NCI-H1105 treated with DMSO at 0.1 percent for 48 hours (cell line): ENCODE measurements around the gene SELENOM.
"Not testable (repeated sequence)": the region's sequence is repeated elsewhere in the genome, so short reads cannot be mapped to it uniquely, and the experiment has no call there.

ENCODE experiments used
- DNase-seq: peaks from one replicate; lab custom pipeline; 2025; lab: John Stamatoyannopoulos, UW

The SELENOM gene

DNA sequence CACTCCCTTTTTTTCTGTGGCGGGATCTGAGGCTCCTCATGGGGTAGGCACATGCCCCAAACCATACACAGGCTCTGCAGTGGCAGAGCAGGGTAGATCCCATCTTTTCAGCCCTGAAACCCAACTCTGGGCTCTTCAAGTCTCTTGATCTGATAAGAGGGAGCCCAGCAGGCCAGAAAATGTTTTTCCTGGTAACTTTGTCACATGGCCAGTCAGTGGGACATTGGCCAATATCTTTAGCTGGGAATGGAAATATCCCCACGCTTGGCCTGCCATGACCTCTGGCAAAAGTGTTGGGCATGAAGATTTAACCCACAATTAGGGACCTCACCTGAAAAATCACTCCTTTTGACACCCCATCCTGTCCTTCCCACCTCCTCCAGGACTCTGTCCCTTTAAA lies 23.5 kb upstream of the SELENOM start:
- DNase-seq, result no peak

DNA sequence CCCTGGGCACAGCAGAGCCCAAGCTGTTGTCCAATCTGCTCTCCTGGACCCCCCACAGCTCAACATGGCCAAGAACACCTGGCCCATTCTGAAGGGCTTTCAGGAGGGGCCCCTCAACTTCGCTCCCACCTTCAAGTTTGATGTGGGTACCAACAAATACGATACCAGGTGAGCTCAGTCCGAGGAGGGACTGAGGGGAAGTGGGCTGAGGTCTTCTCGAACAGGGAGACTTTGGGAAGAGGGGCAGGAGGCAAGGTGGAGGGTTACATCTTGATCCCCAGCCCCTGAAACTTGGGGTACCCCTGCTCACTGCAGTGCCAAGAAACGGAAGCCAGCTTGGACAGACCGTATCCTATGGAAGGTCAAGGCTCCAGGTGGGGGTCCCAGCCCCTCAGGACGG lies 20.8 kb upstream of the SELENOM start:
- no peak for DNase-seq

DNA sequence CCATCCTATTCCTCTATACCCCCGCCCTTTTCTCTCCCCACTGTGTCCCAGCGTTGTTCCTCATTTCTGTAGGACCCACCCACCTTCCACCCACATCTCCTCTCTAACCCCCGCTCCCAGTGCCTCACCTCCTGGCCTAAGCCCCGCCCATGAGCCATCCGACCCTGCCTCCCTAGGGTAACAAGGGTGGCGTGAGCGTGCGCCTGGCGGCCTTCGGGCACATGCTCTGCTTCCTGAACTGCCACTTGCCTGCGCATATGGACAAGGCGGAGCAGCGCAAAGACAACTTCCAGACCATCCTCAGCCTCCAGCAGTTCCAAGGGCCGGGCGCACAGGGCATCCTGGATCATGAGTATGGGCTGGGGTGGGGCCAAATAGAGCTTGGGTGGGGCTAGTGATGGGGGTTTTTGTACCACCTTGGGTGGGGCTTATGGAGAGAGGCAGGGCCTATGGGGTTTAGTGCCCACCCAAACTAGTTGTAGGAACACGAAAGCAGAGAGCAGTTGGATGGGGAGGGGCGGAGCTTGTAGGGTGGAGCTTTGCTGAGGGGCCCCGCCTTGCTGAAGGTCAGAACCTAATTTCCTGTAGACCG lies 19.9 kb upstream of the SELENOM start:
- DNase-seq, result no peak

DNA sequence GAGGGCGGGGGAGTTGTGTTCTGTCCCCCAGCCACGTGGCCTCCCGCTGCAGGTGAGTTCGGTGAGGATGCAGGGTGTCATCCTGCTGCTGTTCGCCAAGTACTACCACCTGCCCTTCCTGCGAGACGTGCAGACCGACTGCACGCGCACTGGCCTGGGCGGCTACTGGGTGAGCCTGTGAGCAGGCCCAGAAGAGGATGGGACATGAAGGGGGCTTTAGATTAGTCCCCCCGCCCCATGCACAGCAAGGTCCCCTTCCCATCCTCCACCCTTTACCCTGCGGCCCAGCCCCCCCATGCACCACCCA lies 19.5 kb upstream of the SELENOM start:
- no peak for DNase-seq

DNA sequence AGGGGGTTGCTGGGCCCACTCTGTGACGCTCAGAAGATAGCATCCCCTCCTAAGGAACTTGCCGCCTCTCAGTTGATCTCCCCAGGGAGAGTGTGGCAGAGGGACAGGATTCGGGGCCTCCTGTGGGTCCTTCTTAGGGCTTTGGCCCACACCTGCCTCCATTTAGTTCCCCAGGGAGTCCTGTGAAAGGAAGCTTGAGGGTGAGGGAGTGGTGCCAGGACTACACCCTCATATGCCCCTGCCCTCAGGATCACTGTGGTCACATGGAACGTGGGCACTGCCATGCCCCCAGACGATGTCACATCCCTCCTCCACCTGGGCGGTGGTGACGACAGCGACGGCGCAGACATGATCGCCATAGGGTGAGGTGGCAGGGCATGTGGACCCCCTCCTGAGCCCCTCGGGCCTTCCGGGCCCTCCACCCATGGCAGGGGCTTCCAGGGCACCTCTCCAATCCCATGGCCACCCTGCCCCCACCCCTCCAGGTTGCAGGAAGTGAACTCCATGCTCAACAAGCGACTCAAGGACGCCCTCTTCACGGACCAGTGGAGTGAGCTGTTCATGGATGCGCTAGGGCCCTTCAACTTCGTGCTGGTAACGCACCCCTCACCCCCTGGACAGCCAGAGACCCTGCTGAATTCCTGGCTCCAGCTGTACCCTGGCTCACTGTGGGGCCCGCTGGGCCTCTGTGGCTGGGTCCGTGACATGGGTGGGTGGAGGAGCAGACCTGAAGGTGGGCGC lies 18.9 kb upstream of the SELENOM start:
- no peak for DNase-seq

DNA sequence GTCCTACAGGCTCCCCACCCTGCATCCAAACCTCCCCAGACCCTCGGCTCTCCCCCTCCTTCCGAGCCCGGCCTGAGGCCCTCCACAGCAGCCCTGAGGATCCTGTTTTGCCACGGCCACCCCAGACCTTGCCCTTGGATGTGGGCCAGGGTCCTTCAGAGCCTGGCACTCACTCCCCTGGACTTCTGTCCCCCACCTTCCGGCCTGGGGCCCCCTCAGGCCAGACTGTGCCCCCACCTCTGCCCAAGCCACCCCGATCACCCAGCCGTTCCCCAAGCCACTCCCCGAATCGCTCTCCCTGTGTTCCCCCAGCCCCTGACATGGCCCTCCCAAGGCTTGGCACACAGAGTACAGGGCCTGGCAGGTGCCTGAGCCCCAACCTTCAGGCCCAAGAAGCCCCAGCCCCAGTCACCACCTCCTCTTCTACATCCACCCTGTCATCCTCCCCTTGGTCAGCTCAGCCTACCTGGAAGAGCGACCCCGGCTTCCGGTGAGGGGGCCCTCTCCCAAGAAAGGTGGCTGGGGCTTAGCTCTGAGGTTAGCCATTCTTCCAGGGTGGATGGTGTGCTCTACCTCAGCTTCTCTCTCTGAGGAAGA lies 18.3 kb upstream of the SELENOM start:
- no peak for DNase-seq

DNA sequence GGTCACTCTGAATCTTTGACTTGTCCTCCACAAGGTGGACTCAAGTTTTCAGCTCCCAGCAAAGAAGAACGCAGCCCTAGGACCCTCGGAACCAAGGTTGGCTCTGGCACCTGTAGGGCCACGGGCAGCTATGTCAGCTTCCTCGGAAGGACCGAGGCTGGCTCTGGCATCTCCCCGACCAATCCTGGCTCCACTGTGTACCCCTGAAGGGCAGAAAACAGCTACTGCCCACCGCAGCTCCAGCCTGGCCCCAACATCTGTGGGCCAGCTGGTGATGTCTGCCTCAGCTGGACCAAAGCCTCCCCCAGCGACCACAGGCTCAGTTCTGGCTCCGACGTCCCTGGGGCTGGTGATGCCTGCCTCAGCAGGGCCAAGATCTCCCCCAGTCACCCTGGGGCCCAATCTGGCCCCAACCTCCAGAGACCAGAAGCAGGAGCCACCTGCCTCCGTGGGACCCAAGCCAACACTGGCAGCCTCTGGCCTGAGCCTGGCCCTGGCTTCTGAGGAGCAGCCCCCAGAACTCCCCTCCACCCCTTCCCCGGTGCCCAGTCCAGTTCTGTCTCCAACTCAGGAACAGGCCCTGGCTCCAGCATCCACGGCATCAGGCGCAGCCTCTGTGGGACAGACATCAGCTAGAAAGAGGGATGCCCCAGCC lies 17.6 kb upstream of the SELENOM start:
- DNase-seq, result no peak

DNA sequence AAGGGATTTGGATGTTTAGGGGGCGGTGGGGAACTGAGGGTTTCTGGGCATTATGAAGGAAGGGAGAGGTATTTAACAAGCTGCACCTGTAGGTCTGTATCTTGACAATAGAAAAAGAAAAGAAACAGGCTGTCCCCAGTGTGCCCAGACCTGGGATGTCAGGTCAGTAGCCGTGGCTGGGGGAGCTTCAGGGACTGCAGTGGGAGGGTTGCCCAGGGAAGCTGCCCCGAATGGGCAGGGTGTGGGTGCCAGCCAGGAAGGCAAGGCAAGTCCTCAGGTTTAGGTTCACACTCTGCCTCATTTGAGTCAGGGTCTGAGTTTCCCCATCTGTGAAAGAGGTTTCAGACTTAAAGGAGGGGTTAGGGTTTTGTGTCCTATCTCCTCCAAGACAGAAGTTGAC lies 16.9 kb upstream of the SELENOM start:
- no peak for DNase-seq

DNA sequence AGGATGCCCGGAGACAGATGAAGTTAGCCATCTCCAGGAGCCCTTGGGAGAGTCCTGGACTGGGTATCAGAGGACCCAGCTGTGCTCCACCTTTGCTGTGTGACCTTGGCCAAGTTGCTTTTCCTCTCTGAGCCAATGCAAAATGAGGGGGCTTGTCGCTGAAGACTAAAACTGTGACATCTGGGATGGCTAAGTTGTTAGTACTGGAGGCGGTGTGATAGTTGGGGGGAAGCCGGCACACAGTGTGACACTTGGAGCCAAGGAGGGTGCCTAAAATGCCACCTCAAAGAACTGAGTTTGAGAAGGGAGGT lies 15.9 kb upstream of the SELENOM start:
- DNase-seq, result no peak

DNA sequence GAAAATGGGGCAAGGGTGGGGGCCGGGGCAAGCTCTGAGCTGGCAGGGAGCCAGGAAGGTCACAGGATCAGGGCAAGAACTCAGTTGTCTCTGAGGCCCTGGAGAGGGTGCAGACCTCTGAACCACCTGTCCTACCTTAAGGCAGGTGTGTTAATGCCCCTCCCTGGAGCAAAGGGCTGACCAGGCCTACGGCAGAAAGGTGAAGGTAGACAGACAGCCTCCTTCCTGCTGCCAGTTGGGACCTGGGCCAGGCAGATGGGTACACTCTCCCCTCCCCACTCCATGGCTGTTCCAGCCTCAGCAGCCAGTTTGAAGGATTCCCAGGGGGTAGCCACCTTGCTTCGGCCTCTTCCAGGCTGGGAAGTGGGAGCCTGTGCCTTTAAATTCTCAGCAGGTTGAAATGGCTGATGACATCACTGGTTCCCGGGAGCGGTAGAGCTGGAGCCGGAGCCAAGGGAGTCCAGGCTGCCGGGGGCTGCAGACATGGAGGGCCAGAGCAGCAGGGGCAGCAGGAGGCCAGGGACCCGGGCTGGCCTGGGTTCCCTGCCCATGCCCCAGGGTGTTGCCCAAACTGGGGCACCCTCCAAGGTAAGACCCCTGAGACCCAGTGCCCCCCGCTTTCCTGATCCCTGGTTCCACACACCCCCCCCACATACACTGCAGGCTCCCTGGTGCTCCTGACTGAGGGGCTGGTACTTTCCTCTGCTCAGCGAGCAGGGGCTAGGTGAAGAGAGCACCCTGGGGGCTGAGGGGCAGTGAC lies 15.3 kb upstream of the SELENOM start, which contains the start of gene INPP5J:
TSS of gene INPP5J (plus strand) at position 435 of the 760 bp plus-strand sequence. CDS start at position 484, 49 bp downstream.
- DNase-seq, result peak; percentile 80

DNA sequence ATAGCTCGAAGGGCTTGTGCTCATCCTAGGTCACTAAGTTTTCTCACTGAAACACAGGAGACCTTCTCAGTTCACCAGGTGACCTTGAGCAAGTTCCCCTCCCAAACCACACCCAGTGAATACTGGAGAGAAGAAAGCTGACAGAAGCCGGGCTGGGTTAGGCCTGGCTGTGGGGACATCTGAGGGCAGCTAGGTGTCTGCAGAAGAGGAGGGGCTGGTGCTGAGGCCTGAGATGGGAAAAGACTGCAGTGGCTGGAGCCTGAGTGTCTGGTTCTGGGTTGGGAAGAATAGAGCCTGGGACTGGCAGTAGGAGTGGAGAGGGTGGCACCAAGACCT lies 14.8 kb upstream of the SELENOM start:
- no peak for DNase-seq

DNA sequence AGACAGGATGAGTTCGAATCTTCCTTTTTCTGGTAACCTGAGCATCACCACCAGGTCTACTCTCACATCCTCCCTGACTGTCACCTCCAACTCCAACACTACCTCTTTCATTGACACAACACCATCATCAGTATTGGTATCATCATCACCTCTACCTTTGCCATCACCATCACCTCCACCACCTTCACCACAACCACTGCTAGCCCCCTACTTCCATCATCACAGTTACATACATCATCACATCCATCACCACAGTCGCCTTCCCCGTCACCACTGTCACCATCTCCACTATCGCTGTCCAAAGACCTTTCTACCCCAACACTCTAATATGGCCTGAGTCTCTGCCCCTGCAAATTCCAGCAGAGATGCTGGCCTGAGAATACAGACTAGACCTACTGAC lies 14.0 kb upstream of the SELENOM start:
- DNase-seq, result no peak

DNA sequence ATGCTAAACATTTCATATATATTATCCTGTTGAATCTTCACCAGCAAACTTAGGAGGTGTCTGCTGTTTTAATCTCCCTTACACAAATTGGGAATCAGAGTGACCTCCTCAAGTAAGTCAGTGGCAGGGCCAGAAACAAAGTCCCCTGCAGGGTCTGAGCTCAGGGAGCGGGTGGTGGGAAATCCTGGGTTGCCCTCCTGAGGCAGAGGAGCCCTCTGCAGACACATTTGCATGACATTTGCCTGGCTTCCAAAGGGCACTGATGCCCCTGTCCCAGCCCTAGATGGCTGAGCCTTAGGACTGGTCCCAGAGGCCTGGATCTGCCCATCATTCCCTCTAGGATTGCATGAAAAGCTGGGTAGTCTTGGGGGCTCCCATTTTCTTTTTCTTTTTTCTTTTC lies 13.3 kb upstream of the SELENOM start:
- DNase-seq, result no peak

DNA sequence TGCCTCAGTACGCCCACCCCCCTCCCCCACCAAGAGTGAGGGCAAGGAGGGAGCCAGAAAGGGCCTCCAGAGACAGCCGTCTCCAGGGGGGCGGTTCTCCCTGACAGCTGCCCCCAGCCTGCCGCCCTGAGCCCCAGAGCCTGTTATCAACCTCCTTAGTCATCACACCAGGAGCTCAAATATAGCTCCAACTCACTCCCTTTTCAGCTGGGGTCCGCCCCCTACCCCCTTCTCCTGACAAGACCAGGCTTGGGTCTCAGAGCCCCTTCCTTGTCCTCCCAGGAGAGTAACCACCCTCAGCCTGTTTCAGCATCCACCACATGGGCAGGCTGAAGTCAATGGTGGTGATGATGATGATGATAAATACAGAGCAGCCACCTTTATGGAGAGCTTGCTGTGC lies 12.9 kb upstream of the SELENOM start:
- no peak for DNase-seq

DNA sequence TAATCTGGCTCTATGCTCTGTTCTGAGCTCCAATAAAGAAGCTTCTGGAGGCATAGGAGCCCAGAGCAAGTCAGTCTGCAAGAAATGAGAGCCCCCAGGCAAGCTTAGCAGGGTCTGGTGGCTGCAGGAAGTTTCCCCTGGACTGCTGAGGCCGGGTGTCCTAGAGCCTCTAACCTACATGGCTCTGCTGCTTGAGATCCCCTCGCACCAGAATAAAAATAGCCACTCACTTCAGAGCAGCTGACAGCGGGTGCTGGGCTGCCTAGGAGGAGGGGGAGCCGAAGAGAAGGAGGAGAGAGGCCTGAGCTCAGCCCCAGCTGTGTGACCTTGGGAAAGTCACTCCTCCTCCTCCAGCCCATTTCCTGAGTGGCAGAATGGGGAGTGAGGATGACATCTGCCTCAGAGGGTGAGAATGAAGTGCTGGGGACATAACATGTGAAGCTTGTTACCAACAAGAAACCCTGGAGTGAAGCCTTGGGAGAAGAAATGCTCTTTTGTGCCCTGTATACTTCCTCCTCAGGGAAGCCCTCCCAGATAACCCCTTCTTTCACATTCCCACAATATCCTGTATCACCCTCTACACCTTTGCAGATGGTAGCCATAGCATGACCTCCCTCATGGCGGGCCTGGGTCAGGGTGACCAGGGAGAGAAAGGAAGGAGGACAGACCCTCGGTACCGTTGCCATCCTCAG lies 11.8 kb upstream of the SELENOM start:
- no peak for DNase-seq

DNA sequence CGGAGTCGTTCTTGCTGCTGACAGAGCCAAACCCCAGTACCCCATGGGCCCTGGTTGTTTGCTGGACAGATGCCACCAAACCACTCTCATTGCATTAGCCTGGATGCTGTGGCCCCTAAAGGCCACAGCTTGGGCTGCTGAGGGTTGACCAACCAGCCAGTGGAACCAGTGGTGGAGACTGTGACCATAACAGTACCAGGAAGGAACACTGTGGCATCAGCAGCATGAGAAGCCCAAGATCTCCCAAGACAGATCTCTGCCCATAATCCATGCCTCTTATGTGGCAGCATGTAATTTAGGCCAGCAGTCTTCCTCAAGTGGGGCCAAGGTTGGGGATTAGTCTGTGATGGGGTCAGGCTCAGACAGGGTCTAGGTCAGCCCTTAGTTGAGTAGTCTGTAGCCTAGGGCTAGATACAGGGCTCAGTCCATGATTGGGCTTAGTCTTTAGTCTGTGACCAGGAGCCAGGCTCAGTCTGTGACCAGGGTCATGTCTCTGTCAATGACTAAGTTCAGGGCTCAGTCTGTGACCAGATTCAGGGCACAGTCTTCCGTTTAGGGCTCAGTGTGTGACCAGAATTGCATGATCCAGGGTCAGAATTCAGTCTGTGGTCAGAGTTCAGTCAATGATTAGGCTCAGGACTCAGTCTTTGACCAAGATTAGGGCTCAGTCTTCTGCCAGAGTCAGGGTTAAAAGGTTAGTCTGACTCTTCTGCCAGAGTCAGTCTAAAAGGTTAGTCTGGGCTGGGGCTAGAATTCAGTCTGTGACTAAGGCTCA lies 10.9 kb upstream of the SELENOM start:
- no peak for DNase-seq

DNA sequence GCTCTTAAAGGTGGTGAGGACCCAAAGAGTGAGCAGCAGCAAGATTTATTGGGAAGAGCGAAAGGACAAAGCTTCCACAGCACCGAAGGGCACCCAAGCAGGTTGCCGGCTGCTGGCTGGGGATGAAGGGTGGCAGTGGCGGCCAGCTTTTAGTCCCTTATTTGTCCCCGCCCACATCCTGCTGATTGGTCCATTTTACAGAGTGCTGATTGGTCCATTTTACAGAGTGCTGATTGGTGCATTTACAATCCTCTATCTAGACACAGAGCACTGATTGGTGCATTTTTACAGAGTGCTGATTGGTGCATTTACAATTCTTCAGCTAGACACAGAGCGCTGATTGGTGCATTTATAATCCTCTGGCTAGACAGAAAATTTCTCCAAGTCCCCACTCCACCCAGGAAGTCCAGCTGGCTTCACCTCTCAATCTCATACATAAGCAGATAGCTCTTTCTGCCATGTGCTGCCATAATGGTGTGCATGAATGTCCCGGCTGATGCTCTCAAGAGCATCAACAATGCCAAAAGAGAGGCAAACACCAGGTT lies 5.3 kb upstream of the SELENOM start:
- DNase-seq, result not testable (repeated sequence)

DNA sequence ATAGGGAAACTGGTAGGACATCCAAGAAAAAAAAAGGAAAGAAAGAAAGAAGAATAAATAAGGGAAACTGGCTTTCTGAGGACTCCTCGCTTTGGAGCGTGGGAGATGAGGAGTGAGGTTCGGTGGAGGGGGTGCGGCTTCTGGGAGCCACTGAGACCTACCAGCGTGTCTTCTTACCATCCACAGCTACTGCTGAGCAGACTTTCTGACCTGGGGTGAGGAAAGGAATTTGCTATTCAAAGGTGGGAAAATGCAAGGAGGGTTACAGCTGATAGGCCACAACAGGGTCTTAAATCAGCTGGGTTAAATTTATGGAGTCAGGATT lies 488 bp upstream of the SELENOM start:
- DNase-seq, result no peak

DNA sequence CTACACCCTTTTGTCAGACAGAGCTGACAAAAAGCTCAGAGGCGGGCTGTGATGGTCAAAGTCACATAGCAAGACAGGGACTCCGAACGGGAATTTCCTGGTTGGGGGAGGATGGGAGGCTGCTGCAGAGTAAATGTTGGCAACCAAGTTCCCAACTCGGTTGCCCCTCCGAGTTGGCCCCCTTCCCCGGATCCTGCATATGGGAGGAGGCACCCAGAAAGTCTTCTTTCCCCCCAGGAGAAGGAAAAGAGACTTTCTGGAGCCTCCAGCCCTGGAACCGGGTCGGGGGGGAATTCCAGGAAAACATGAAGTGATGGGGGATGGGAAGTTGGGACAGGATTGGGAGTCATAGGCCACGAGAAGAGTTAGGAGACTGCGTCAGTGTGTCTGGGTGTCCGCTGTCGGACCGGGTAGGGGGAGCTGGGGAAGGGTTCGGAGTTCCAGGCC lies 614 bp downstream of the SELENOM start:
- DNase-seq, result no peak

DNA sequence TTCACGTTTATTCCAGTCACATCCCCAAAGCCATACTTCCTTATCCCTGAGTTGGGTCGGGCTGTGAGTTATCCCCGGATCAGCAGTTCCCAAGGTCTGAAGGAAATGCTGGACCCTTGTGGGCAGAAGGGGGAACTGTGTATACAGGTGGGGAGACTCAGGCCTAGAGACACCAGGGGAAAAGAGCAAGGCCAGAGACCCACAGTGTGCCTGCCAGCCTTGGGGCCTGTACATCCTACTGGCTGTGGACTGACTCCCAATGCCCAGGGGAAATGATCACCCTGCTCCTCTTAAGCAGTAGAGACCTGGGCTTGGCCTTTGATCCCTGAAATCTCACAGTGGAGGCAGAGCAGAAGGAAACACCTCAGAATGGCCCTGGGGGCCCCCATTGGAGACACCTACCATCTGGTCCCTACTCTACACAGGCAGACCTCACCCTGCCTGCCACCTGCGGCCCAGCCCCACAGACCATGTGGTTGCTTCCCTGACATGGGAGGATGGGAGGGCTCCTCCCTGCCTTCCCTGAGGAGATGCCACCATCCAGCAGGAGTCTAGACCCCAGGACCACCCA lies 1.3 kb downstream of the SELENOM start:
- no peak for DNase-seq
